Measurements from ENCODE around the gene ACCSL. TPM values are rescaled to one million over a fixed set of nuclear protein-coding genes. Genes with fewer than 3 reads are reported as not detected.

The ACCSL gene
- total RNA-seq, 2 donors from 2014 or later: 0.17 TPM; not detected in 1

- Mint-ChIP-seq H3K36me3 (ENCODE audit: insufficient read depth in 2 of 2) (no peaks in the 10 kb centered on the region), H3K4me1 (ENCODE audit: low read depth) (peaks cover 31% of the 10 kb centered on the region), H3K27ac (no peak overlapping the region), H3K9me3 (no peaks in the 10 kb centered on the region), H3K27me3 (ENCODE audit: low read depth) (no peaks in the 10 kb centered on the region), H3K4me3 (peak overlapping the region; percentile 85 to 86)
- peak in 1 of 2 donors; percentile 8 for DNase-seq
- ATAC-seq (replicated peaks in 1 of 2): peak in 1 of 2 donors; percentile 21
Observed at GRCh38 chr11:44096360-44097185, 48.8 kb downstream of the ACCSL start.

- no peak overlapping the region for H3K27ac Mint-ChIP-seq
Observed at GRCh38 chr11:44097821-44098220, 50.0 kb downstream of the ACCSL start.

GRCh38 chr11:44101098-44101497 is 53.3 kb downstream of the ACCSL start:
- ATAC-seq (replicated peaks in 1 of 2) (no peak), DNase-seq (no peak)
- H3K4me3 Mint-ChIP-seq: no peak overlapping the region
- peaks cover 24% of the 10 kb centered on the region for H3K4me1 Mint-ChIP-seq (ENCODE audit: low read depth)
- no peak overlapping the region for H3K27ac Mint-ChIP-seq
- no peaks in the 10 kb centered on the region for H3K9me3 Mint-ChIP-seq
- H3K27me3 Mint-ChIP-seq (ENCODE audit: low read depth): no peaks in the 10 kb centered on the region
- no peaks in the 10 kb centered on the region for H3K36me3 Mint-ChIP-seq (ENCODE audit: insufficient read depth in 2 of 2)

More at GRCh38 chr11:44097821-44098220, 50.0 kb downstream of the ACCSL start:
- no peaks in the 10 kb centered on the region for H3K27me3 Mint-ChIP-seq (ENCODE audit: low read depth)
- ATAC-seq (replicated peaks in 1 of 2) (no peak), DNase-seq (no peak)
- no peak overlapping the region for H3K4me3 Mint-ChIP-seq
- H3K4me1 Mint-ChIP-seq (ENCODE audit: low read depth): peaks cover 31% of the 10 kb centered on the region
- no peaks in the 10 kb centered on the region for H3K9me3 Mint-ChIP-seq
- no peaks in the 10 kb centered on the region for H3K36me3 Mint-ChIP-seq (ENCODE audit: insufficient read depth in 2 of 2)

- H3K4me1 Mint-ChIP-seq (ENCODE audit: low read depth): peaks cover 7% of the 10 kb centered on the region
Observed at GRCh38 chr11:44104481-44105294, 56.9 kb downstream of the ACCSL start.

GRCh38 chr11:44108260-44108659 is 60.5 kb downstream of the ACCSL start:
- no peaks in the 10 kb centered on the region for H3K27me3 Mint-ChIP-seq (ENCODE audit: low read depth)
- H3K27ac Mint-ChIP-seq: no peak overlapping the region
- no peak for ATAC-seq (replicated peaks in 1 of 2)
- no peaks in the 10 kb centered on the region for H3K9me3 Mint-ChIP-seq
- H3K4me3 Mint-ChIP-seq: no peak overlapping the region
- peaks cover 0 to 3% of the 10 kb centered on the region in 2 donors for H3K36me3 Mint-ChIP-seq (ENCODE audit: insufficient read depth in 2 of 2)
- H3K4me1 Mint-ChIP-seq (ENCODE audit: low read depth): peaks cover 29% of the 10 kb centered on the region
- no peak for DNase-seq

More at GRCh38 chr11:44104481-44105294, 56.9 kb downstream of the ACCSL start:
- Mint-ChIP-seq H3K36me3 (ENCODE audit: insufficient read depth in 2 of 2) (no peaks in the 10 kb centered on the region), H3K4me3 (no peak overlapping the region), H3K9me3 (no peaks in the 10 kb centered on the region), H3K27ac (peak overlapping the region; percentile 27), H3K27me3 (ENCODE audit: low read depth) (no peaks in the 10 kb centered on the region)
- ATAC-seq (replicated peaks in 1 of 2) (peak; percentile 65 to 84), DNase-seq (no peak)

Other genes starting within 250 kb of the ACCSL start
- 10 to 100 TPM; 81.7 to 84.4 TPM for gene ALKBH3, start 167.2 kb upstream of the ACCSL start, total RNA-seq
- gene C11orf96, start 105.3 kb upstream of the ACCSL start, total RNA-seq: 1 to 10 TPM; 4.7 to 8.6 TPM
- 10 to 100 TPM; 14.8 to 34.6 TPM for gene ACCS, start 18.3 kb downstream of the ACCSL start, total RNA-seq
- 10 to 100 TPM; 26.6 to 28.8 TPM for gene EXT2, start 47.7 kb downstream of the ACCSL start, total RNA-seq

Measured in activated T-cell treated with anti-CD3 and anti-CD28 coated beads, Interleukin-2, amount 50 U/mL, for 72 hours (primary cell).